HEK293 (cell line): ENCODE measurements around the gene MRTFA.

Experiments used
- CTCF ChIA-PET: fragments of 350-600 bp; formaldehyde crosslinking; extraction: SDS; loops from one replicate; lab custom pipeline; 2021; ENCODE audit warnings: antibody characterized with exemption; lab: Yijun Ruan, JAX
- POLR2A ChIA-PET: fragments of 300-600 bp; formaldehyde crosslinking; extraction: SDS; loops from one replicate; lab custom pipeline; 2020; ENCODE audit warnings: antibody characterized with exemption, inconsistent platforms; lab: Yijun Ruan, JAX
- H3K27ac ChIP-seq: fragments of 200-500 bp; sonication (Bioruptor generic); 2 replicates; pipeline ENCODE4 v1.5.1; 2014; ENCODE audit warnings: low read depth, low read length, control low read depth, inconsistent platforms; ENCODE audit errors: extremely low read depth
- H3K36me3 ChIP-seq, 2 experiments: fragments of 200-500 bp in 1 of 2; sonication (Bioruptor generic) in 1 of 2; 1 replicate in 1 of 2; 2 replicates in 1 of 2; pipeline ENCODE4 v1.5.1; 2014 to 2017; ENCODE audit warnings: inconsistent platforms in 2 of 2, low read length in 2 of 2; ENCODE audit not compliant: control insufficient read depth in 2 of 2, insufficient read depth in 1 of 2
- H3K4me1 ChIP-seq: fragments of 200-500 bp; sonication (Bioruptor generic); 2 replicates; pipeline ENCODE4 v1.5.1; 2014; ENCODE audit warnings: mild to moderate bottlenecking, low read length, inconsistent platforms; ENCODE audit not compliant: control insufficient read depth, insufficient read depth
- H3K4me3 ChIP-seq: 2 replicates; pipeline ENCODE4 v1.5.1; 2011; ENCODE audit warnings: low read depth, mild to moderate bottlenecking, control low read depth, low read length, moderate library complexity
- H3K9me3 ChIP-seq: fragments of 200-500 bp; sonication (Bioruptor generic); 2 replicates; pipeline ENCODE4 v1.5.1; 2014; ENCODE audit warnings: low read depth, low read length, inconsistent platforms; ENCODE audit not compliant: control insufficient read depth, insufficient read depth
- MYNN ChIP-seq: fragments of 450-650 bp; formaldehyde crosslinking; IDR thresholded peaks from 2 replicates; pipeline ENCODE4 v1.5.1; 2016; ENCODE audit warnings: missing biosample characterization, missing genetic modification characterization, borderline replicate concordance
- OVOL3 ChIP-seq: fragments of 450-650 bp; formaldehyde crosslinking; IDR thresholded peaks from 2 replicates; pipeline ENCODE4 v1.5.1; 2016; ENCODE audit warnings: missing biosample characterization, missing genetic modification characterization
- PRDM1 ChIP-seq: fragments of 450-650 bp; formaldehyde crosslinking; IDR thresholded peaks from 2 replicates; pipeline ENCODE4; 2016; ENCODE audit warnings: missing biosample characterization, missing genetic modification characterization
- SALL2 ChIP-seq: fragments of 450-650 bp; formaldehyde crosslinking; IDR thresholded peaks from 2 replicates; pipeline ENCODE4 v1.5.0; 2017; ENCODE audit warnings: missing biosample characterization, mild to moderate bottlenecking, missing genetic modification characterization, borderline replicate concordance
- TCF7L2 ChIP-seq: IDR thresholded peaks from 2 replicates; pipeline ENCODE4 v1.6.1; 2011; ENCODE audit warnings: low read depth, mild to moderate bottlenecking, inconsistent platforms, low read length, moderate library complexity, borderline replicate concordance
- ZBTB1 ChIP-seq: fragments of 450-650 bp; formaldehyde crosslinking; IDR thresholded peaks from 2 replicates; pipeline ENCODE4 v1.5.1; 2016; ENCODE audit warnings: missing biosample characterization, missing genetic modification characterization
- ZFP3 ChIP-seq: fragments of 450-650 bp; formaldehyde crosslinking; IDR thresholded peaks from 2 replicates; pipeline ENCODE4 v1.5.1; 2016; ENCODE audit warnings: low read depth, missing biosample characterization, missing genetic modification characterization
- ZFP37 ChIP-seq: fragments of 450-650 bp; formaldehyde crosslinking; IDR thresholded peaks from 2 replicates; pipeline ENCODE4 v1.5.1; 2016; ENCODE audit warnings: missing biosample characterization, missing genetic modification characterization
- ZNF24 ChIP-seq: fragments of 450-650 bp; formaldehyde crosslinking; IDR thresholded peaks from 2 replicates; pipeline ENCODE4 v1.5.1; 2016; ENCODE audit warnings: missing biosample characterization, missing genetic modification characterization
- ZNF311 ChIP-seq: fragments of 450-650 bp; formaldehyde crosslinking; IDR thresholded peaks from 2 replicates; pipeline ENCODE4 v1.5.1; 2017; ENCODE audit warnings: missing biosample characterization, missing genetic modification characterization, borderline replicate concordance
- ZNF354C ChIP-seq: fragments of 450-650 bp; formaldehyde crosslinking; IDR thresholded peaks from 2 replicates; pipeline ENCODE4 v1.5.1; 2016; ENCODE audit warnings: missing biosample characterization, missing genetic modification characterization, low read depth, borderline replicate concordance
- ZNF416 ChIP-seq: fragments of 450-650 bp; formaldehyde crosslinking; IDR thresholded peaks from 2 replicates; pipeline ENCODE4 v1.5.1; 2016; ENCODE audit warnings: missing biosample characterization, missing genetic modification characterization
- ZNF423 ChIP-seq: fragments of 450-650 bp; formaldehyde crosslinking; IDR thresholded peaks from 2 replicates; pipeline ENCODE4 v1.5.1; 2016; ENCODE audit warnings: missing biosample characterization, missing genetic modification characterization
- ZNF426 ChIP-seq: fragments of 450-650 bp; formaldehyde crosslinking; IDR thresholded peaks from 2 replicates; pipeline ENCODE4 v1.5.1; 2017; ENCODE audit warnings: missing biosample characterization, missing genetic modification characterization, mild to moderate bottlenecking, inconsistent platforms, moderate library complexity
- ZNF48 ChIP-seq: fragments of 450-650 bp; formaldehyde crosslinking; IDR thresholded peaks from 2 replicates; pipeline ENCODE4 v1.5.1; 2016; ENCODE audit warnings: missing biosample characterization, missing genetic modification characterization
- ZNF514 ChIP-seq: fragments of 450-650 bp; formaldehyde crosslinking; IDR thresholded peaks from 2 replicates; pipeline ENCODE4 v1.5.1; 2016; ENCODE audit warnings: missing biosample characterization, missing genetic modification characterization
- ZNF521 ChIP-seq: fragments of 450-650 bp; formaldehyde crosslinking; IDR thresholded peaks from 2 replicates; pipeline ENCODE4 v1.5.1; 2017; ENCODE audit warnings: missing biosample characterization, mild to moderate bottlenecking, missing genetic modification characterization
- ZNF548 ChIP-seq: fragments of 450-650 bp; formaldehyde crosslinking; IDR thresholded peaks from 2 replicates; pipeline ENCODE4 v1.5.1; 2016; ENCODE audit warnings: missing biosample characterization, missing genetic modification characterization
- ZNF549 ChIP-seq: fragments of 450-650 bp; IDR thresholded peaks from 2 replicates; pipeline ENCODE4 v1.5.1; 2018; ENCODE audit warnings: missing biosample characterization, missing genetic modification characterization, mild to moderate bottlenecking, inconsistent platforms, moderate library complexity
- ZNF558 ChIP-seq: fragments of 450-650 bp; formaldehyde crosslinking; IDR thresholded peaks from 2 replicates; pipeline ENCODE4 v1.5.1; 2016; ENCODE audit warnings: missing biosample characterization, missing genetic modification characterization
- ZNF629 ChIP-seq: fragments of 450-650 bp; formaldehyde crosslinking; IDR thresholded peaks from 2 replicates; pipeline ENCODE4 v1.5.1; 2017; ENCODE audit warnings: missing biosample characterization, missing genetic modification characterization
- TF ChIP-seq, protein P1 (sequence below): fragments of 450-650 bp; formaldehyde crosslinking; IDR thresholded peaks from 2 replicates; pipeline ENCODE4 v1.5.1; 2017; ENCODE audit warnings: missing biosample characterization, missing genetic modification characterization
- TF ChIP-seq, protein P2 (sequence below): fragments of 450-650 bp; formaldehyde crosslinking; optimal IDR thresholded peaks from 2 replicates; pipeline ENCODE3; 2016; ENCODE audit warnings: missing biosample characterization, mild to moderate bottlenecking, missing genetic modification characterization
- TF ChIP-seq, protein P3 (sequence below): fragments of 450-650 bp; formaldehyde crosslinking; IDR thresholded peaks from 2 replicates; pipeline ENCODE4 v1.5.1; 2016; ENCODE audit warnings: missing biosample characterization, missing genetic modification characterization
- TF ChIP-seq, protein P4 (sequence below): fragments of 450-650 bp; formaldehyde crosslinking; IDR thresholded peaks from 2 replicates; pipeline ENCODE4 v1.5.1; 2016; ENCODE audit warnings: missing biosample characterization, missing genetic modification characterization

Gene MRTFA

DNA sequence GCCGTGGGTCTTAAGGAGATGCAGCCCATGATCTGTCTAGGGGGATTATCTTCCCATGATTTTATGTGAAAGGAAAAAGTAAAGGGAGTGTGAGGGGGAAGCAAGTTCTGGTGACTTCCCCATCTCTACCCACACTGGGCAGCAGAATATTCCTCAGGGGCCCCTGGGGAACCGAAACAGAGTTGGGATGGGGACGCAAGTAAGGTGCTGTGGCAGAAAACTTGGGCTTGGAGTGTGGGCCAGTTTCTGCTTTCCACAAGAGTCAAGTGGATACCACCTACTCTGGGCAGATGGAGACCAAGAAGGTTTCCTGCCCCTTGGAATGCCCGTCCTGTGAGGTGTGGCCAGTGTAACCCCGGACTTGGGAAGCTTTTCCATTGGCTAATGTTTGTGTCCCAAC is 201.8 kb downstream of the MRTFA start:
- Histone ChIP-seq H3K9me3 (no peaks in the 10 kb centered on the region), H3K4me3 (no peak overlapping the region), H3K36me3 (peaks cover 11 to 19% of the 10 kb centered on the region in 2 experiments; a peak in 2 of 3 replicates), H3K27ac (no peak overlapping the region), H3K4me1 (no peaks in the 10 kb centered on the region)
- no peak for TF ChIP-seq ZFP37
- TF ChIP-seq, protein P1, sequence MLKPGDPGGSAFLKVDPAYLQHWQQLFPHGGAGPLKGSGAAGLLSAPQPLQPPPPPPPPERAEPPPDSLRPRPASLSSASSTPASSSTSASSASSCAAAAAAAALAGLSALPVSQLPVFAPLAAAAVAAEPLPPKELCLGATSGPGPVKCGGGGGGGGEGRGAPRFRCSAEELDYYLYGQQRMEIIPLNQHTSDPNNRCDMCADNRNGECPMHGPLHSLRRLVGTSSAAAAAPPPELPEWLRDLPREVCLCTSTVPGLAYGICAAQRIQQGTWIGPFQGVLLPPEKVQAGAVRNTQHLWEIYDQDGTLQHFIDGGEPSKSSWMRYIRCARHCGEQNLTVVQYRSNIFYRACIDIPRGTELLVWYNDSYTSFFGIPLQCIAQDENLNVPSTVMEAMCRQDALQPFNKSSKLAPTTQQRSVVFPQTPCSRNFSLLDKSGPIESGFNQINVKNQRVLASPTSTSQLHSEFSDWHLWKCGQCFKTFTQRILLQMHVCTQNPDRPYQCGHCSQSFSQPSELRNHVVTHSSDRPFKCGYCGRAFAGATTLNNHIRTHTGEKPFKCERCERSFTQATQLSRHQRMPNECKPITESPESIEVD (tag by site-specific recombination), result no peak
- TF ChIP-seq ZNF549 (tag by site-specific recombination), result no peak
- TF ChIP-seq ZNF311 (tag by site-specific recombination), result no peak
- no peak for TF ChIP-seq PRDM1 (tag by site-specific recombination)
- TF ChIP-seq OVOL3 (tag by site-specific recombination), result no peak
- TF ChIP-seq ZNF426 (tag by site-specific recombination), result no peak
- no peak for TF ChIP-seq ZNF423 (tag by site-specific recombination)
- no peak for TF ChIP-seq ZNF514 (tag by site-specific recombination)
- TF ChIP-seq TCF7L2, result no peak
- TF ChIP-seq, protein P2, sequence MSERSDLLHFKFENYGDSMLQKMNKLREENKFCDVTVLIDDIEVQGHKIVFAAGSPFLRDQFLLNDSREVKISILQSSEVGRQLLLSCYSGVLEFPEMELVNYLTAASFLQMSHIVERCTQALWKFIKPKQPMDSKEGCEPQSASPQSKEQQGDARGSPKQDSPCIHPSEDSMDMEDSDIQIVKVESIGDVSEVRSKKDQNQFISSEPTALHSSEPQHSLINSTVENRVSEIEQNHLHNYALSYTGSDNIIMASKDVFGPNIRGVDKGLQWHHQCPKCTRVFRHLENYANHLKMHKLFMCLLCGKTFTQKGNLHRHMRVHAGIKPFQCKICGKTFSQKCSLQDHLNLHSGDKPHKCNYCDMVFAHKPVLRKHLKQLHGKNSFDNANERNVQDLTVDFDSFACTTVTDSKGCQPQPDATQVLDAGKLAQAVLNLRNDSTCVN (tag by site-specific recombination), result no peak
- no peak for TF ChIP-seq SALL2
- no peak for TF ChIP-seq ZNF24 (tag by site-specific recombination)
- no peak for TF ChIP-seq ZNF521
- no peak for TF ChIP-seq MYNN (tag by site-specific recombination)
- POLR2A ChIA-PET, result no interaction called here
- CTCF ChIA-PET, result interaction anchor here (0.7 to 13.5 kb wide), 8 partner anchors 7 to 465 kb away, joined by 4 to 278 read pairs (median 30); no protein-coding TSS in a partner anchor

DNA sequence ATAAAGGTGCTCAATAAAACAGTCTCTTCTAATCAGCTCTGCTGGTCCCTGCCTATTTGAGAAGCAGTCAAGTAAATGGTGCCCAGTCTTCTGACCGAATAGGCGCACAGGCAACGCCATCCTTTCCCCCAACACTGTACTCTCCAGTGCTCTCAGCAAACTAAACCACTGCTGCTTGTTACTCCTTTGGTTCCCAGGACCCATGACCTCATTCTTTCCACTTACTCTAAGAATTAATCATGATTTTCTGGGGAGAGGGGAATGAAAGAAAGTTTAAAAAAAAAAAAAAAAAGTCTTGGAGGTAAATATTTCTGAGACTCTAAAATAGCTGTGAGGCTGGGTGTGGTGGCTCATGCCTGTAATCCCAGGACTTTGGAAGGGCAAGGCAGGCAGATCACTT is 202.4 kb downstream of the MRTFA start:
- H3K36me3 ChIP-seq, result peaks cover 11 to 25% of the 10 kb centered on the region in 2 experiments; a peak in 2 of 3 replicates
- ChIA-PET POLR2A (no interaction called here), CTCF (interaction anchor here (0.6 to 13.5 kb wide), 4 partner anchors 141 to 214 kb away, joined by 3 to 278 read pairs (median 4); no protein-coding TSS in a partner anchor)
- no peak overlapping the region for H3K4me3 ChIP-seq
- H3K27ac ChIP-seq, result no peak overlapping the region
- TF ChIP-seq, protein P3, sequence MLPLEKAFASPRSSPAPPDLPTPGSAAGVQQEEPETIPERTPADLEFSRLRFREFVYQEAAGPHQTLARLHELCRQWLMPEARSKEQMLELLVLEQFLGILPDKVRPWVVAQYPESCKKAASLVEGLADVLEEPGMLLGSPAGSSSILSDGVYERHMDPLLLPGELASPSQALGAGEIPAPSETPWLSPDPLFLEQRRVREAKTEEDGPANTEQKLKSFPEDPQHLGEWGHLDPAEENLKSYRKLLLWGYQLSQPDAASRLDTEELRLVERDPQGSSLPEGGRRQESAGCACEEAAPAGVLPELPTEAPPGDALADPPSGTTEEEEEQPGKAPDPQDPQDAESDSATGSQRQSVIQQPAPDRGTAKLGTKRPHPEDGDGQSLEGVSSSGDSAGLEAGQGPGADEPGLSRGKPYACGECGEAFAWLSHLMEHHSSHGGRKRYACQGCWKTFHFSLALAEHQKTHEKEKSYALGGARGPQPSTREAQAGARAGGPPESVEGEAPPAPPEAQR (tag by site-specific recombination), result no peak
- no peak for TF ChIP-seq ZFP3 (tag by site-specific recombination)
- TF ChIP-seq ZNF48, result no peak
- TF ChIP-seq ZNF354C (tag by site-specific recombination), result no peak
- TF ChIP-seq ZNF629, result no peak
- no peak for TF ChIP-seq PRDM1 (tag by site-specific recombination)
- no peak for TF ChIP-seq ZBTB1 (tag by site-specific recombination)
- no peak for TF ChIP-seq ZNF416
- TF ChIP-seq, protein P4, sequence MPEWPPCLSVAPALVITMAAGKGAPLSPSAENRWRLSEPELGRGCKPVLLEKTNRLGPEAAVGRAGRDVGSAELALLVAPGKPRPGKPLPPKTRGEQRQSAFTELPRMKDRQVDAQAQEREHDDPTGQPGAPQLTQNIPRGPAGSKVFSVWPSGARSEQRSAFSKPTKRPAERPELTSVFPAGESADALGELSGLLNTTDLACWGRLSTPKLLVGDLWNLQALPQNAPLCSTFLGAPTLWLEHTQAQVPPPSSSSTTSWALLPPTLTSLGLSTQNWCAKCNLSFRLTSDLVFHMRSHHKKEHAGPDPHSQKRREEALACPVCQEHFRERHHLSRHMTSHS (tag by site-specific recombination), result no peak
- no peak for TF ChIP-seq ZNF548 (tag by site-specific recombination)
- TF ChIP-seq ZNF558 (tag by site-specific recombination), result no peak
- TF ChIP-seq, protein P1 (tag by site-specific recombination), result no peak
- H3K9me3 ChIP-seq, result no peaks in the 10 kb centered on the region
- H3K4me1 ChIP-seq, result no peaks in the 10 kb centered on the region
